Prostate gland (tissue), 2 donors: ENCODE measurements around the gene ATP9B. TPM values are rescaled to one million over a fixed set of nuclear protein-coding genes. Genes with fewer than 3 reads are reported as not detected.

ENCODE experiments used
- DNase-seq: peaks from one replicate; pipeline ENCODE4 v3.0.0-alpha.2; 2019; ENCODE audit warnings: low spot score
- H3K27ac ChIP-seq, 2 donors: fragments of 200-600 bp; sonication (generic); 2 replicates each; pipeline ENCODE4 v1.5.1; 2017 to 2019
- H3K27me3 ChIP-seq: fragments of 200-600 bp; sonication (generic); replicated peaks from 2 replicates; pipeline ENCODE4 v1.5.1; 2019; ENCODE audit not compliant: insufficient read depth
- H3K36me3 ChIP-seq, 2 donors: fragments of 200-600 bp; sonication (generic); 1 replicate in 1 of 2; 2 replicates in 1 of 2; pipeline versions ENCODE4 v1.5.1 to v1.8.1; 2017 to 2019
- H3K4me1 ChIP-seq: fragments of 200-600 bp; sonication (generic); replicated peaks from 2 replicates; pipeline ENCODE4 v1.5.1; 2019
- H3K4me3 ChIP-seq, 2 donors: fragments of 200-600 bp; sonication (generic); 2 replicates each; pipeline ENCODE4 v1.5.1; 2017 to 2019
- H3K9me3 ChIP-seq: fragments of 200-600 bp; sonication (generic); 2 replicates; pipeline ENCODE4 v1.5.1; 2017
- POLR2A ChIP-seq: fragments of 450-650 bp; IDR thresholded peaks from one replicate; pipeline ENCODE4 v1.6.1; 2016; ENCODE audit warnings: antibody characterized with exemption, mild to moderate bottlenecking
- POLR2AphosphoS5 ChIP-seq: sonication (generic); formaldehyde crosslinking; IDR thresholded peaks from one replicate; pipeline ENCODE4 v1.6.1; 2017; ENCODE audit warnings: antibody characterized with exemption
- WGBS: methylation state at CpG from one replicate; pipeline ENCODE4 v1.1.5; 2018; 5-methylcytosine and 5-hydroxymethylcytosine counted together
- intact Hi-C: fragments of 100-400 bp; cut with DNase I; formaldehyde crosslinking; loops from one replicate; pipeline ENCODE4 v1.14.2; 2022
- total RNA-seq, 2 donors: library from RNA; depleted of rRNA; stranded (reverse); fragments of >200 nt; gene quantifications; one replicate each; pipeline ENCODE4 v1.1.0, GENCODE V29; 2016
- TF ChIP-seq, protein P1 (sequence below), 4 experiments: fragments of 200-600 bp in 2 of 4; fragments of 450-650 bp in 2 of 4; sonication (generic) in 2 of 4; IDR thresholded peaks; 1 replicate in 3 of 4; 2 replicates in 1 of 4; pipeline ENCODE4 v1.5.1; 2016 to 2019; ENCODE audit warnings: antibody characterized with exemption in 4 of 4, mild to moderate bottlenecking in 2 of 4, moderate library complexity in 2 of 4

The ATP9B gene
- total RNA-seq, 2 donors from 2014 or later = 33.8 to 55.6 TPM

GRCh38 chr18:79100944-79101343 is 31.8 kb downstream of the ATP9B start:
- no peak overlapping the region for H3K4me3 ChIP-seq
- no peak for DNase-seq
- no peaks in the 10 kb centered on the region for H3K4me1 ChIP-seq
- H3K9me3 ChIP-seq = no peaks in the 10 kb centered on the region
- H3K27me3 ChIP-seq = no peaks in the 10 kb centered on the region
- no peak overlapping the region for H3K27ac ChIP-seq
- intact Hi-C loops = no loop called here
- H3K36me3 ChIP-seq = no peaks in the 10 kb centered on the region
- 88% methylated on average over 2 of the region's 2 CpGs for WGBS
- TF ChIP-seq, protein P1, sequence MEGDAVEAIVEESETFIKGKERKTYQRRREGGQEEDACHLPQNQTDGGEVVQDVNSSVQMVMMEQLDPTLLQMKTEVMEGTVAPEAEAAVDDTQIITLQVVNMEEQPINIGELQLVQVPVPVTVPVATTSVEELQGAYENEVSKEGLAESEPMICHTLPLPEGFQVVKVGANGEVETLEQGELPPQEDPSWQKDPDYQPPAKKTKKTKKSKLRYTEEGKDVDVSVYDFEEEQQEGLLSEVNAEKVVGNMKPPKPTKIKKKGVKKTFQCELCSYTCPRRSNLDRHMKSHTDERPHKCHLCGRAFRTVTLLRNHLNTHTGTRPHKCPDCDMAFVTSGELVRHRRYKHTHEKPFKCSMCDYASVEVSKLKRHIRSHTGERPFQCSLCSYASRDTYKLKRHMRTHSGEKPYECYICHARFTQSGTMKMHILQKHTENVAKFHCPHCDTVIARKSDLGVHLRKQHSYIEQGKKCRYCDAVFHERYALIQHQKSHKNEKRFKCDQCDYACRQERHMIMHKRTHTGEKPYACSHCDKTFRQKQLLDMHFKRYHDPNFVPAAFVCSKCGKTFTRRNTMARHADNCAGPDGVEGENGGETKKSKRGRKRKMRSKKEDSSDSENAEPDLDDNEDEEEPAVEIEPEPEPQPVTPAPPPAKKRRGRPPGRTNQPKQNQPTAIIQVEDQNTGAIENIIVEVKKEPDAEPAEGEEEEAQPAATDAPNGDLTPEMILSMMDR (IDR thresholded peaks at IDR 0.05) = no peak
- TF ChIP-seq POLR2AphosphoS5 (no peak), POLR2A (no peak)

GRCh38 chr18:79102886-79103285 is 33.7 kb downstream of the ATP9B start:
- H3K4me3 ChIP-seq = no peak overlapping the region
- H3K27me3 ChIP-seq = no peaks in the 10 kb centered on the region
- no peaks in the 10 kb centered on the region for H3K9me3 ChIP-seq
- H3K27ac ChIP-seq = no peak overlapping the region
- 98% methylated on average over 5 of the region's 5 CpGs for WGBS
- intact Hi-C loops = no loop called here
- DNase-seq = no peak
- no peaks in the 10 kb centered on the region for H3K4me1 ChIP-seq
- no peaks in the 10 kb centered on the region for H3K36me3 ChIP-seq
- TF ChIP-seq POLR2A (no peak), POLR2AphosphoS5 (no peak)
- TF ChIP-seq, protein P1 (IDR thresholded peaks at IDR 0.05) = no peak

DNA sequence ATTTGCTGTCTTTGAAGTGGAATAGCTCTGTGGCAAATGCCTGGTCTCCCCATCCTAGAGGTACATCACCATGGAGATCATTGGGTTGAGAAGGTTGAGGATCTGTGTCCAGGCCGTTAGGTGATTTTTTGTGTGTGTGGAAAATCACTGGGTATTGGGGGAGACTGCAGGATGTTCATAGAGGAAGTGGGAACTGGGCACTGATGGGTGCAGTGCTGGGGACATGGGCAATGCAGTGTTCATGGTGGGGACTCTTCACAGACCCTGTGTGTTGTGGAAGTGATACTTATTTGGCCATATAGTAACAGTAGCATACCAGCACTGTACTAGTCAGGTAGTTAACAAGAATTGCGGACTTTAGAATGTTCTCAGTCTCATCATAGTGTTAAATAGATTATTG is 34.9 kb downstream of the ATP9B start:
- no peak overlapping the region for H3K4me3 ChIP-seq
- WGBS = 93% methylated on average over 2 of the region's 2 CpGs
- TF ChIP-seq, protein P1 (IDR thresholded peaks at IDR 0.05) = no peak
- TF ChIP-seq POLR2AphosphoS5 (no peak), POLR2A (no peak)
- intact Hi-C loops = no loop called here
- H3K4me1 ChIP-seq = no peaks in the 10 kb centered on the region
- no peaks in the 10 kb centered on the region for H3K36me3 ChIP-seq
- H3K27ac ChIP-seq = no peak overlapping the region
- H3K27me3 ChIP-seq = no peaks in the 10 kb centered on the region
- no peak for DNase-seq
- H3K9me3 ChIP-seq = no peaks in the 10 kb centered on the region

DNA sequence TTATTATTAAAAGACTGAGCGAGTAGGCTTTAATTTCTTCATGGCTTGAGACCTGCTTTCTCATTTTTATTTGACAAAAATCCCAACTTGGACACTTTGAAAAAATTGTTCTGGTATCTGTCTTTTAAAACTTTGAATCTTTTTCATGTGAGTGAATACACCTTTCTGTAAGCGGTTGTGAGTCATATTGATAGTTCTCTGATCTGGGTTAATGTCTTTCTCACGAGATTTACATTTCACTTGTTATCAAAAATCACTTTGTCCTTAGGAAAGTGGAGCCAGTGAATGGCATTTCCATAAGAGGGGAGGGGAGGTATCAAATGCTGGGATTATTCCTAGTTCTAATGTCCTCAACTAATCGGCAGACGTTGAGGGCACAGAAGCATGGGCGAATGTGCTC is 36.3 kb downstream of the ATP9B start:
- Histone ChIP-seq H3K27ac (no peak overlapping the region), H3K4me1 (no peaks in the 10 kb centered on the region), H3K4me3 (no peak overlapping the region), H3K27me3 (no peaks in the 10 kb centered on the region), H3K9me3 (no peaks in the 10 kb centered on the region), H3K36me3 (no peaks in the 10 kb centered on the region)
- no peak for DNase-seq
- TF ChIP-seq POLR2A = no peak
- no peak for TF ChIP-seq POLR2AphosphoS5
- TF ChIP-seq, protein P1 (IDR thresholded peaks at IDR 0.05) = no peak
- intact Hi-C loops = no loop called here
- 88% methylated on average over 6 of the region's 6 CpGs for WGBS

GRCh38 chr18:79106084-79106483 is 36.9 kb downstream of the ATP9B start:
- WGBS = 77% methylated on average over 5 of the region's 5 CpGs
- no peak for DNase-seq
- no peaks in the 10 kb centered on the region for H3K27me3 ChIP-seq

More at GRCh38 chr18:79106084-79106483, 36.9 kb downstream of the ATP9B start:
- no peaks in the 10 kb centered on the region for H3K9me3 ChIP-seq
- no peaks in the 10 kb centered on the region for H3K36me3 ChIP-seq
- no peaks in the 10 kb centered on the region for H3K4me1 ChIP-seq
- TF ChIP-seq, protein P1 (IDR thresholded peaks at IDR 0.05) = no peak
- TF ChIP-seq POLR2A = no peak
- no peak for TF ChIP-seq POLR2AphosphoS5
- no peak overlapping the region for H3K4me3 ChIP-seq
- intact Hi-C loops = no loop called here
- H3K27ac ChIP-seq = no peak overlapping the region
